Activated CD8-positive, alpha-beta memory T cell treated with anti-CD3 and anti-CD28 coated beads, Interleukin-2, amount 50 U/mL, for 24 hours (primary cell): Measurements from ENCODE around the gene FIZ1.

Experiments
- DNase-seq: peaks from one replicate; pipeline ENCODE4 v3.0.0-alpha.2; 2020; ENCODE audit errors: extremely low read depth

FIZ1 gene

GRCh38 chr19:55613930-55614710, 14.8 kb upstream of the FIZ1 start:
- DNase-seq: no peak

- no peak for DNase-seq
These were observed 14.1 kb upstream of the FIZ1 start for GRCh38 chr19:55613396-55613795.

- DNase-seq: no peak
These were observed 12.8 kb upstream of the FIZ1 start for GRCh38 chr19:55611983-55612645.

GRCh38 chr19:55611300-55611982, 12.1 kb upstream of the FIZ1 start:
- no peak for DNase-seq

GRCh38 chr19:55609326-55609725, 10.0 kb upstream of the FIZ1 start:
- no peak for DNase-seq

GRCh38 chr19:55606817-55607216, 7.5 kb upstream of the FIZ1 start:
- DNase-seq: no peak

GRCh38 chr19:55606471-55606787, 7.1 kb upstream of the FIZ1 start:
- no peak for DNase-seq

- DNase-seq: no peak
These were observed 6.5 kb upstream of the FIZ1 start, which contains the start of gene ZNF865 for GRCh38 chr19:55605637-55606470. Gene ZNF865 (plus strand): TSS chr19:55605647. CDS start chr19:55613619, 7,972 bp downstream.

GRCh38 chr19:55605207-55605636, 5.9 kb upstream of the FIZ1 start:
- peak; percentile 97 for DNase-seq

GRCh38 chr19:55603581-55604292, 4.4 kb upstream of the FIZ1 start:
- DNase-seq: no peak

GRCh38 chr19:55603115-55603514, 3.8 kb upstream of the FIZ1 start:
- no peak for DNase-seq

GRCh38 chr19:55602104-55603001, 3.0 kb upstream of the FIZ1 start:
- no peak for DNase-seq

GRCh38 chr19:55601084-55601483, 1.8 kb upstream of the FIZ1 start:
- no peak for DNase-seq

- no peak for DNase-seq
These were observed 1.3 kb upstream of the FIZ1 start for GRCh38 chr19:55600662-55601028.

GRCh38 chr19:55599842-55600661, 735 bp upstream of the FIZ1 start, which contains the start of gene ZNF524:
Gene ZNF524 (plus strand): TSS chr19:55600288. CDS start chr19:55602113, 1,825 bp downstream.
- DNase-seq: peak; percentile 58

GRCh38 chr19:55598719-55599467, 424 bp downstream of the FIZ1 start:
- DNase-seq: peak; percentile 90

- DNase-seq: no peak
These were observed 1.3 kb downstream of the FIZ1 start for GRCh38 chr19:55598034-55598433.

- no peak for DNase-seq
These were observed 1.8 kb downstream of the FIZ1 start for GRCh38 chr19:55597501-55597921.
